ENCODE results near the gene ENO1.

DNA sequence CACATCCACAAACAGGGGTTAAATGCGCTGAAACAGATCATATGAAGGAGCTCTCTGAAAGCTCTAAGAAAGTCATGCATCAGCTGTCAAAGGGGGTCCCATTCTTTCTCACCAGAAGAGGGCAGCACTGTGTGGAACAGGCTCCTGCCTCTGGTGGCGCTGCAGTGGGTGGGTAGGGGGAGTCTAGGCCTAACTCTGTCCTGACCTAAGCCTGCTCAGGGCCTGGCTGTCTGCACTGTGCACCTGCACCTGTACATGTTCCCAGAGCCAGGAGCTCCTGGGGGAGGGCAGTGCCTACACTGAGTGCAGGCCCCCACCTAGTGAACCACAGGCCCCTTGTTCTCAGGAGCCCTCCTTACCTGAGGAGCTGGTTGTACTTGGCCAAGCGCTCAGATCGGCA lies 16.0 kb downstream of the ENO1 start:
- TF ChIP-seq POLR2AphosphoS5 (IDR thresholded peaks at IDR 0.05) (no peak), POLR2A (IDR thresholded peaks at IDR 0.05) (no peak)
- TF ChIP-seq, protein P1, sequence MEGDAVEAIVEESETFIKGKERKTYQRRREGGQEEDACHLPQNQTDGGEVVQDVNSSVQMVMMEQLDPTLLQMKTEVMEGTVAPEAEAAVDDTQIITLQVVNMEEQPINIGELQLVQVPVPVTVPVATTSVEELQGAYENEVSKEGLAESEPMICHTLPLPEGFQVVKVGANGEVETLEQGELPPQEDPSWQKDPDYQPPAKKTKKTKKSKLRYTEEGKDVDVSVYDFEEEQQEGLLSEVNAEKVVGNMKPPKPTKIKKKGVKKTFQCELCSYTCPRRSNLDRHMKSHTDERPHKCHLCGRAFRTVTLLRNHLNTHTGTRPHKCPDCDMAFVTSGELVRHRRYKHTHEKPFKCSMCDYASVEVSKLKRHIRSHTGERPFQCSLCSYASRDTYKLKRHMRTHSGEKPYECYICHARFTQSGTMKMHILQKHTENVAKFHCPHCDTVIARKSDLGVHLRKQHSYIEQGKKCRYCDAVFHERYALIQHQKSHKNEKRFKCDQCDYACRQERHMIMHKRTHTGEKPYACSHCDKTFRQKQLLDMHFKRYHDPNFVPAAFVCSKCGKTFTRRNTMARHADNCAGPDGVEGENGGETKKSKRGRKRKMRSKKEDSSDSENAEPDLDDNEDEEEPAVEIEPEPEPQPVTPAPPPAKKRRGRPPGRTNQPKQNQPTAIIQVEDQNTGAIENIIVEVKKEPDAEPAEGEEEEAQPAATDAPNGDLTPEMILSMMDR (IDR thresholded peaks at IDR 0.05), result peak in 3 of 4 experiments; percentile 31 to 61 (median 35)
